HG02840 (cell line): ENCODE data around the gene PRKAG2.
A peak's percentile ranks its signal among the peaks of the same experiment; 100 is the strongest.

ENCODE experiments used
- ATAC-seq: cut with Tn5 transposase; IDR thresholded peaks from one replicate; pipeline ENCODE4 v1.9.1; 2021; ENCODE audit warnings: mild to moderate bottlenecking, moderate library complexity, moderate number of reproducible peaks; ENCODE audit not compliant: unreplicated experiment, low FRiP score

Gene PRKAG2

DNA sequence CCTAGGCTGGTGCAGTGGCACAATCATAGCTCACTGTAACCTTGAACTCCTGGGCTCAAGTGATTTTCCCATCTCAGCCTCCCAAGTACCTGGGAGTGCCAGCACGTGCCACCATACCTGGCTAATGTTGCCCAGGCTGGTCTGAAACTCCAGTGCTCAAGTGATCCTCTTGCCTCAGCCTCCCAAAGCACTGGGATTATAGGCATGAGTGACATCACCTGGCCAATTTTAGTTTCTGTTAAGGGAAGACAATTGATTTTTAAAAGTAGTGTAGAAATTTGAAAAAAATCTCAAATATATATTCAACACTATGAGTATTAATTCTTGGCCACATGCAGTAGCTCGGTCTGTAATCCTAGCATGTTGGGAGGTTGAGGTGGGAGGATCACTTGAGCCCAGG, 235.3 kb downstream of the PRKAG2 start:
- ATAC-seq: no peak

GRCh38 chr7:151637781-151638261, 239.1 kb downstream of the PRKAG2 start:
- ATAC-seq: no peak

DNA sequence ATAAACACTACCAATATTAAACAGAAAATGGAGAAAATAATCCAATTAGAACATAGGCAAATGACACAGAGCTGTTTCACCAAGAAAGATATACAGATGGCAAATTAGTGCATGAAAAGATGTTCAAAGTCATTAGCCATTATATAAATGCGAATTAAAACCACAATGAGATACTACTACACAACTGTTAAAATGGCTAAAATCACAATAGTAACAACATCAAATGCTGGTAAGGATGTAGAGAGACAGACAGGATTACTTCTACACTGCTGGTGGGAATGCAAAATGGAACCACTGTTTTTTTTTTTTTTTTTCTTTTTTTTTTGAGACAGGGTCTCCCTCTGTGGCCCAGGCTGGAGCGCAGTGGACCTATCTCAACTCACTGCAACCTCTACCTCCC, 242.3 kb downstream of the PRKAG2 start:
- ATAC-seq: no peak

- ATAC-seq: no peak
Observed at GRCh38 chr7:151633516-151633812, 243.5 kb downstream of the PRKAG2 start.

DNA sequence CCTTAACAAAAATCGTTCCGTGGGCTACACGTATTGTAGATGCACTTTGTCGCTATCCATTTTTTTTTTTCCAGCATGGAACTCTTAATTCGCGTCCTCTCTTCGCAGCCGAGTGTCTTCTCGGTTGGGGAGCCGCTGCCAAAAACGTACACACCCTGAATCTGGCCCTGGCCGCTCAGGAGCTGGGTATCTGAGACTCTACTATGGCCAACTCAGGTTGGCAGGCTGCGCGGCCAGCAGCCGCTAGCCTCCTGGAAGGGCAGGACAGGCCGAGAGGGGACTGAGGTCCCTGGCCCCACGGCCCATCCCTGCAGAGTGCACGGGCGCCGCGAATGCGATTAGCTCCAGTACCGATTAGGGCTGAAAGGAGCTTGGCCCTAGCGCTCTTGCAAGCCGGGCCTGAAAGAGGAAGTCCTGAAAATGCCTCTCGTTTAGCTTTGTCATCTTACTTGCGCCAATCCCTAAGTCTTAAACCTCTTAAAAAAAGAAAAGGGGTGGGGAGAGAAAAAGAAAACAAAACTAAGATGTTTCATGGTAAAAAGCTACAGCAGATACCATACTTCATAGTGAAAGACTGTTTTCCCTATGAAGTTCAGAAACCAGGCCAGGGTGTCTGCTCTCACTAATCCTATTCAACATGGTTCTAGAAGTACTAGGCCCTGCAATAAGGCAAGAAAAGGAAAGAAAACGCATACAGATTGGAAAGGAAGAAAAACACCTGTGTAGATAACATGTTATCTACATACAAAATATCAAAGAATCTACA, 244.0 kb downstream of the PRKAG2 start:
- ATAC-seq: peak; percentile 44

- peak; percentile 59 for ATAC-seq
Observed at GRCh38 chr7:151631953-151632749, 244.8 kb downstream of the PRKAG2 start.

DNA sequence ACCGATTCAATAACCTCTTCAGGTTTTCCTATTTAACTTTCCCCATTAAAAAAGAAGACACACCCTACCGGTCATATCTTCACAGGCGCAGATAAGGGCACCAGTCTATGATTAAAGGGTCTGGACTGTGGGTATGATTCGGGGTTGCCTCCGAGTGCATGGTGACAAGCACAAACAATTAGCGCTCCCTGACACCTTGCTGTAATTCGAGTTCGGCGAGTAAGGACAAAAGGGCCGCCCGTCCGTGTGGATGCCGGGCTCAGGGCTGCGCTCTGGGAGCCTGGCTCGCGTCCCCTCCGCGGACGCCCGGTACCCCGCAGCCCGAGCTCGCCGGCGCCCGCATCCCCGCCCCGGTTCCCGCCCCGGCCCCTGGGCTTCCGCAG, 245.4 kb downstream of the PRKAG2 start:
- ATAC-seq: no peak

DNA sequence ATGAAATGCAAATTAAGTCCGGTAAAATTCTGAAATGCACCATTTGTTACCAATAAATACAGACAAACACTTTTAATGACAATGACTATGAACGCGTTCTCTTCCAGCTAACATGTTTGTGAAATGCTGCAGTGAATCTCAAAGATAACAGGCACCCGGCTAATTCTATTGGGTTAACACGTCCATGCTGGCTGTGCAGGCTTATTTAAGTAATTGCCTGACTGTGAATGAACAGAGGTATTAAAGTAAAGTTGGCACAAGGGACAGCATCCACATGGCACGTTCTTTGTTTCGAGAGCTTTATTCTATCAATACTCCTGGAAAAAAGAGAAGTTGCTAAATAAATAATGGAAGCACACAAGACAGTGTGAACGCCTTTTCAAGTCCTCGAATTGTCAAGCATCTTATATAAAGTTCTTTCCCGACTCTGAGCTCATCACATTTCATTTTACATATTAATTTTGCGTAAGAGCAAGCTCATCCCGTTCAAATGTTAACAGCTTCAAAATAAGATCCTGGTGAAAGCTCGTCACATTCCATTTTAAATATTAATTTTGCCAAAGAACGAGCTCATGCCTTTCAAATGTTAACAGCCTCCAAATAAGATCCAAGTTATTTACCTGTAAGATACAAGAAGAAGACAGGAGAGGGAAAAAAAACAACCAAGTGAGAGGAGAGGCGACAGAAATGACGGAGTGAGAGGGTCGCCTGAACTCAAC, 245.9 kb downstream of the PRKAG2 start:
- no peak for ATAC-seq

- no peak for ATAC-seq
Observed at GRCh38 chr7:151630358-151630757, 246.6 kb downstream of the PRKAG2 start.

DNA sequence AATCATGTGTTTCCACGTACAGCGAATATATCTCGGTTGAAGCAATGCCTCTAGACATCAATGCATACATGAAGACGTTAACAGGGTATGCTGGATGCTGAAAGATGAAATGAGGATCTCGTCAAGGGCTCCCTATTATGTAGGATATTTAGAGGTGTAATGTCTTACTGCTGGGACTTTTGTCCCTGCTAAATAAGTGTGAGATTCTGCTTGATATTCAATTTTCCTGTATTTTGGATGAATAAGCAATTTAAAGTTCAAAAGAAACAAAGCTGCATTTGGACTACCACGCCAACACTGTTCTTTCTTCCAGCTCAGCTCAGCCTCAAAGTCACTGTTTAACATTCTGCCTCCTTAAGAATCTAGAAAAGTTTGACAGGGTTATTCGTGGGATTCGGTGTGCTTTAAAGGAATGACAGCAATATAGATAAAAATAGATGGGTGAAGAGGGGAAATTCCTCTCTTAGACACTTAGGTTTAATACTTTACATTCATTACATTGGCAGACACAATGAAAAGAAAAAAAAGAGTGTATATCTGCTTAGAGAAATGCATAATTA, 247.1 kb downstream of the PRKAG2 start:
- ATAC-seq: no peak

DNA sequence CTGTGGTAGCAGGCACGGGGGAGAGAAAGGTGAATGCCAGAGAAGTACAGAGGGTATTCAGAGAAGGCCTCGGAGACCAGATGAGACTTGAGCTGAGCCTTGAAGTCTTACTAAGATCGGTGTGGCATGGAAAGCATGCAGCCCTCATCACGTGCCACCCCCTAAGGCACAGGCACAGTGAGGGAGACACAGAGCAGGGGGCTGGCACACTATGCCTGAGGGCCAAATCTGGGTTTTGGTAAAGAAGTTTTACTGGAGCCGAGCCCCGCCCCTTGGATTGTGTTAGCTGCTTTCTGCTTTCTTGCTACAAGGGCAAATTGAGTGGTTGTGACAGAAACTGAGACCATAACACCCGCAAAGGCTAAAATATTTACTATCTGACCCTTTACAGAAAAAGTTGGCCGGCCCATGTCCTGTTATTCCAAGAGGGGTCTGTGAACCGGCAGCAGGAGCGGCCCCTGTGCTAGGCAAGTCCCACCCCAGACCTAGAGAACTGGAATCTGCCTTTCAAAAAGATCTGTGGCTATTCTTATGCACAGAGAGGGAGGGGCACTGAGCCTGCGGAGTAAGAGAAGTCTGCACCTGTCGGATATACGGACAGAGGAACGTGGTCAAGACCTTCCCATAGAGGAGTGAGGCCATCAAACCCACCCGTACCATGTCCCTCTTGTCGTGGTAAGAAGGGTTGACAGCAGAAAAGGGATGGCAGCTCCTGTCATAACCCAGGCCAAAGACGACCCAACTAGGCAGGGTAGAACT, 247.9 kb downstream of the PRKAG2 start:
- no peak for ATAC-seq

DNA sequence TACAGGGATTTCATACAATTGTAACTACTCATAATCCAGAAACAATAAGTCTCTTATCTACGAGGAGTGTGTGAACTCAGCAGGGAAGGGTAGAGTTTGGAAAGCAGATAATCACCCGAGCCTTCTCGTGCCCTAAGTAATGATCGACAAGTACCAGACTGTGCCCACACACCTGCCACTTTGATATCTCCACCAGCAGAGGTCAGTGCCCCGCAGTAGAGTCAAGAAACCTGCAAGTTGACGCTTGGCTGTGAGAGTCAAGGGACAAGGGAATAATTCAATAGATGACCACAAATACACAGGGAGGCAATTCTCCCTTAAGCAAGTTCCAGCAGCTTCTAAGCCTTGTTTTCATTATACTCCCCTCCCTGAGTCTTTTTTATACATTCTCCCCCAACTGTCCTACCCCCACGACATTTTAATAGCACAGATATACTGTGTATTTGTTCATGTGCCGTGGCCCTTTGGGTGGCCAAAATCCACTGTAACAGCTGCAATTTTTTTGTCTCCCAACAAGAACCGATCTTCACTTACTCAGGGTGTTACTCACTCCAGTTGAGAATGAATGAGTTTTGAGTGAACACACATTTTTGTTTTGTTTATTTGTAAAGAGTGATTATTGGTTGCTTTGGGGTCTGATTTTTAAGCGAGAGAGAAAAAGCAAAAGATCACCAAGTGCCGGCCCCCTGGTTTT, 250.3 kb downstream of the PRKAG2 start:
- ATAC-seq: no peak

DNA sequence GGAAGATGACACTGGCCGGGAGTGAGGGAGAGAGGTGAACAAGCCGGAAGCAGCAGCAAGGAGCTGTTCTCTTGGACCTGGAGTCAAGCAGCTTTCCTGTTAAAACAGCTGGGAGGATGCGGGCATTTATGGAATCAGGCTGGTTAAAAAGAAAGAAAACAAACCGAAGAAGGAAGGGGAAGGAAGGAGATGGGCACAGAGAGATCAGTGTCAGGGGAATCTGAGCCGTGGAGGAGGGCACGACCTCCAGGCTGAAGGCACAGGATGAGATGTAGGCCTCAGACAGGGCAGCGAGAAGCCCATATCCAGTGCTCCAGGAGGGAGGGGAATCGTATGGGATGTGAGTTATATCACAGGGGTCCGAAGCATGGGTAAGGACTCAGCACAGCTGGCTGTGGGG, 251.3 kb downstream of the PRKAG2 start:
- ATAC-seq: no peak

GRCh38 chr7:151624246-151624928, 252.5 kb downstream of the PRKAG2 start:
- no peak for ATAC-seq

DNA sequence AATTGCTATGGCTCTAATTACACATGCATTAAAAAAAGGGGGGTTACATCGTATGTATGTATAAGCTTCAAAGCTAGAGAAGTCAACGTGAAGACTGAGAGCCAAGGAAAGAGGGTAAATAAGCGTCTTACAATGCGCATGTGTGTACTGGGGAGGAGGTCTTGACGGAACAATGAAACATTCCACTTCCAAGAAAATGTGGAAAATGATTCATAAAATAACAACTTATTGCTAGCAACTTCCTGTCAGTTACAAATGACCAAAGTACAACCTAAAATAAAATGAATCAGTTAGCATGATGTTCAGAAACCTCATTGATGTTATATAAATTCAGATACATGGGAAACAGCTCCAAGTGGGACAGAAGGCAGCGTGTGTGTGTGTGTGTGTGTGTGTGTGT, 253.1 kb downstream of the PRKAG2 start:
- ATAC-seq: no peak

DNA sequence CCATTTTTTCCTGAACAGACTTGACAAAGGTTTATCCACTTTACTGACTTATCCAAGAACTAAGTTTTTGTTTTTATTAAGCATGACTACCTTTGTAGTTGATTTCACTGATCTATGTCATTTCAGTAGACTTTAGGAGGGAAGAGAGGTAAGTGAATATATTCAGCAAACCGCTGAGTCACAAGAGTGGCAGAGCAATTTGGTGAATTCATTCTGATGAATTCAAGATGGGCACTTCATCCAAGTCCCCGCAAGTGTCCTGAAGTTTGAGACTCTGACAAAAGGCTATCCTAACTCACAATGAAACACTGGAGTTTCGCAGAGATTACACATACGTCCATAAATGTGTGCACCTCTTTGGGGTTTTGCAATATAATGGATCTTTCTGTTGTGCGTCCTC, 255.0 kb downstream of the PRKAG2 start:
- no peak for ATAC-seq

DNA sequence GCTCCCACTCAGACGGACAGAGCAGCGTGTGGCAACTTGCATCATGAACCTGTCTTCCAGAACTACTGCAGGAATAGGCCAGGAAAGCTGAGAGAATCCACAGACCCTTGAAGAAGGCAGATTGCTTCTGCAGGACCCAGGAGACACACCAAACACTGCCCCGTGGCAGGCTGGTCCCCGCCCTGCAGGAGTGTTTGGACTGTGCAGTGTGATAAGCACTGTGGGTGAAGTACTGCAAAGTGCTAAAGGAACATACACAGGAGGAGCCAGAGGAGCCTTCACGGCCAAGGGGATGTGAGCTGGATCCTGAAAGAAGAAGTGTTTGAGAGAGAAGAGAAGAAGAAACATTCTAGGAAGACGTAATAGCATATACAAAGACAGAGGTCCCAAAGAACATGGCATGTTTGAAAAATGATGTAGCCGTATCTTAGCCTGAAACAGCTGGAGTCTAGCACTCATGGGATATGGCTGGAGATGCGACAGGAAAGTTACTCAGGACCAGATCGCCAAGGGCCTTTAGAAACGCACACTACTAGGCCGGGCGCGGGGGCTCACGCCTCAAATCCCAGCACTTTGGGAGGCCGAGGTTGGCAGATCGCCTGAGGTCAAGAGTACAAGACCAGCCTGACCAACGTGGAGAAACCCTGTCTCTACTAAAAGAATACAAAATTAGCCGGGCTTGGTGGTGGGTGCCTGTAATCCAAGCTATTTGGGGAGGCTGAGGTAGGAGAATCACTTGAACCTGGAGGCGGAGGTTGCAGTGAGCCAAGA, 260.3 kb downstream of the PRKAG2 start:
- ATAC-seq: no peak

- no peak for ATAC-seq
Observed at GRCh38 chr7:151615784-151616183, 261.1 kb downstream of the PRKAG2 start.
